Heart left ventricle (tissue), 16 donors: ENCODE data around the gene CDC26. TPM values are rescaled to one million over a fixed set of nuclear protein-coding genes. Genes with fewer than 3 reads are reported as not detected.
"Not testable (repeated sequence)": the region's sequence is repeated elsewhere in the genome, so short reads cannot be mapped to it uniquely, and the experiment has no call there.

Experiments
- ATAC-seq, 4 donors: fragments of 200-7000 bp; cut with Tn5 transposase; one replicate each; pipeline ENCODE4 v1.9.1; 2020 to 2022; ENCODE audit warnings: moderate library complexity in 4 of 4, mild to moderate bottlenecking in 3 of 4, moderate number of reproducible peaks in 1 of 4
- DNase-seq, 5 donors: peaks; one replicate each; pipeline ENCODE4 v3.0.0-alpha.2; 2020
- H3K27ac ChIP-seq, 12 donors: fragments of 200-600 bp; sonication (generic) in 4 of 12; one replicate each; pipeline versions ENCODE4 v1.5.0 to v1.8.0; 2016 to 2022; ENCODE audit warnings: mild to moderate bottlenecking in 2 of 12
- H3K27me3 ChIP-seq, 9 donors: fragments of 200-600 bp; sonication (generic) in 2 of 9; one replicate each; pipeline versions ENCODE4 v1.5.1 to v1.8.0; 2016 to 2022; ENCODE audit warnings: mild to moderate bottlenecking in 3 of 9
- H3K36me3 ChIP-seq, 9 donors: fragments of 200-600 bp; sonication (generic) in 2 of 9; one replicate each; pipeline versions ENCODE4 v1.5.0 to v1.8.0; 2018 to 2022; ENCODE audit warnings: mild to moderate bottlenecking in 2 of 9
- H3K4me1 ChIP-seq, 12 donors: fragments of 200-600 bp; sonication (generic) in 4 of 12; one replicate each; pipeline versions ENCODE4 v1.5.0 to v1.8.0; 2016 to 2022; ENCODE audit warnings: mild to moderate bottlenecking in 3 of 12
- H3K4me3 ChIP-seq, 12 donors: fragments of 200-600 bp; sonication (generic) in 4 of 12; one replicate each; pipeline versions ENCODE4 v1.5.0 to v1.8.0; 2017 to 2022; ENCODE audit warnings: mild to moderate bottlenecking in 9 of 12, moderate library complexity in 4 of 12
- H3K9me3 ChIP-seq, 12 donors: fragments of 200-600 bp; sonication (generic) in 4 of 12; one replicate each; pipeline versions ENCODE4 v1.5.0 to v1.8.0; 2016 to 2022; ENCODE audit warnings: mild to moderate bottlenecking in 1 of 12
- POLR2A ChIP-seq, 2 donors: fragments of 450-650 bp; IDR thresholded peaks; one replicate each; pipeline ENCODE4 v1.6.1; 2017; ENCODE audit warnings: antibody characterized with exemption in 2 of 2, mild to moderate bottlenecking in 2 of 2, moderate library complexity in 2 of 2
- WGBS, 4 donors: extraction: QIAGEN DNeasy Blood & Tissue Kit in 2 of 4; methylation state at CpG; one replicate each; pipeline versions ENCODE4 v1.1.5 to v1.1.7; 2013 to 2018; 5-methylcytosine and 5-hydroxymethylcytosine counted together
- intact Hi-C, 10 donors: fragments of 100-400 bp; cut with DNase I; formaldehyde crosslinking; loops; one replicate each; pipeline versions ENCODE4 v1.11.1 to v1.14.2; 2022
- polyA plus RNA-seq, 2 donors: library from polyadenylated mRNA; stranded (reverse); fragments of 200-250 nt; gene quantifications; one replicate each; pipeline ENCODE4 v1.2.3, GENCODE V29; 2013
- total RNA-seq, 9 donors: library from RNA; depleted of rRNA in 2 of 9; stranded (reverse); fragments of >200 nt in 2 of 9; fragmentation: NEBNext Ultra II Directional in 3 of 9; extraction: Animal tissue kit (Norgen Biotek cat#: 25700) in 3 of 9; gene quantifications; one replicate each; pipeline versions ENCODE4 v1.1.0 to v1.2.4, GENCODE V29; 2016 to 2023
- TF ChIP-seq, protein P1 (sequence below), 12 donors: fragments of 200-600 bp; sonication (generic) in 4 of 12; IDR thresholded peaks; one replicate each; pipeline versions ENCODE4 v1.5.0 to v1.8.0; 2018 to 2022; ENCODE audit warnings: antibody characterized with exemption in 12 of 12, mild to moderate bottlenecking in 5 of 12
- donor health status: ischemic (EF 13 %, LVEDD 7.1; RV severe dilation, severe dysfunction).
- donor health status: healthy with polysubstance abuse.
- donor health status: DM: no; HTN: yes; CAD: no.
- donor health status: DM: no; HTN: no; CAD: no.
- donor health status: ischemic (EF 25% LVEDD 6.9; RV normal size, moderate dysfunction).
- donor health status: ischemic (EF 25% LVEDD 5.7; RV mildly dilated, moderate dysfunction).
- donor health status: healthy.
- donor health status: DM: yes; HTN: yes; CAD: no.
- donor health status: ischemic (EF 35%, LVEDD 5.7; RV mildly dilated, moderate dysfunction).
- donor health status: nonischemic (EF 11% LVEDD 7.7; RV severe dilation, severe dysfunction).
- donor health status: DM: yes; HTN: yes; CAD: no.
- donor health status: PGD.
- donor health status: ischemic (EF 29% LVEDD 5.4; RV normal size, mild dysfunction).
- donor health status: nonischemic (EF 23%, LVEDD 6.1; RV moderate dilation, normal function).

The CDC26 gene
- total and polyA plus RNA-seq, 11 donors = 22.3 to 46.0 (median 35.3) TPM

- DNase-seq (no peak), ATAC-seq (no peak)
- intact Hi-C loops = no loop called here
- H3K27ac ChIP-seq = no peak overlapping the region
- TF ChIP-seq, protein P1, sequence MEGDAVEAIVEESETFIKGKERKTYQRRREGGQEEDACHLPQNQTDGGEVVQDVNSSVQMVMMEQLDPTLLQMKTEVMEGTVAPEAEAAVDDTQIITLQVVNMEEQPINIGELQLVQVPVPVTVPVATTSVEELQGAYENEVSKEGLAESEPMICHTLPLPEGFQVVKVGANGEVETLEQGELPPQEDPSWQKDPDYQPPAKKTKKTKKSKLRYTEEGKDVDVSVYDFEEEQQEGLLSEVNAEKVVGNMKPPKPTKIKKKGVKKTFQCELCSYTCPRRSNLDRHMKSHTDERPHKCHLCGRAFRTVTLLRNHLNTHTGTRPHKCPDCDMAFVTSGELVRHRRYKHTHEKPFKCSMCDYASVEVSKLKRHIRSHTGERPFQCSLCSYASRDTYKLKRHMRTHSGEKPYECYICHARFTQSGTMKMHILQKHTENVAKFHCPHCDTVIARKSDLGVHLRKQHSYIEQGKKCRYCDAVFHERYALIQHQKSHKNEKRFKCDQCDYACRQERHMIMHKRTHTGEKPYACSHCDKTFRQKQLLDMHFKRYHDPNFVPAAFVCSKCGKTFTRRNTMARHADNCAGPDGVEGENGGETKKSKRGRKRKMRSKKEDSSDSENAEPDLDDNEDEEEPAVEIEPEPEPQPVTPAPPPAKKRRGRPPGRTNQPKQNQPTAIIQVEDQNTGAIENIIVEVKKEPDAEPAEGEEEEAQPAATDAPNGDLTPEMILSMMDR (IDR thresholded peaks at IDR 0.05) = no peak
- no peak for TF ChIP-seq POLR2A (IDR thresholded peaks at IDR 0.05)
- H3K4me3 ChIP-seq = no peak overlapping the region
- H3K36me3 ChIP-seq = no peaks in the 10 kb centered on the region
- no peaks in the 10 kb centered on the region for H3K9me3 ChIP-seq
- WGBS, 4 donors = 85 to 93% (median 88%) methylated on average over 10 of the region's 10 CpGs
- H3K27me3 ChIP-seq = no peaks in the 10 kb centered on the region
- H3K4me1 ChIP-seq = peaks cover 0 to 37% (median 16%) of the 10 kb centered on the region in 12 donors
Measured at GRCh38 chr9:113238202-113238858, 37.0 kb downstream of the CDC26 start.

DNA sequence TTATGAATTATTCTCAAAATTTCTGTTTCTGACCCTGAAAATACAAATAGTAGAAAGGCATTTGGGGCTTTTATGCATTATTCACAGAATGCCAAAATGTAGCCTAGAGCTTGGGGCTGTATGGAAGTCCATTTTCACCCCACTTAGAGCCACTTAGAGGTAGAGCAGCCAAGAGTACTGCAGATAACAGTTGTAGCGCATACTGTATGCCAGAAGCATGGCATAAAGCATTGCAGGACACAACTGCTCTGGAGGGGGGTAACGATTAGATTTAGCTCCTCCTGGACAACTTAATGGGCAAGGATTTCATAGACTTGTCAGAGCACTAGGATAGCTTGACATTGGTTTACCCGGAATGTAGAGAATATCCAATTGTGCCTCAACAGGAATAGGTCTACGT, 38.3 kb downstream of the CDC26 start:
- TF ChIP-seq POLR2A (IDR thresholded peaks at IDR 0.05) = no peak
- TF ChIP-seq, protein P1 (IDR thresholded peaks at IDR 0.05) = no peak
- DNase-seq = no peak
- H3K9me3 ChIP-seq = no peaks in the 10 kb centered on the region
- ATAC-seq = peak; percentile 81 to 91 (median 89)
- peaks cover 0 to 50% (median 19%) of the 10 kb centered on the region in 12 donors for H3K4me1 ChIP-seq
- intact Hi-C loops = no loop called here
- no peaks in the 10 kb centered on the region for H3K36me3 ChIP-seq
- peak overlapping the region in 1 of 12 donors; percentile 23 for H3K27ac ChIP-seq
- WGBS, 4 donors = 43 to 64% (median 59%) methylated on average over 4 of the region's 4 CpGs
- no peak overlapping the region for H3K4me3 ChIP-seq
- no peaks in the 10 kb centered on the region for H3K27me3 ChIP-seq

GRCh38 chr9:113235701-113236255, 39.6 kb downstream of the CDC26 start:
- H3K27me3 ChIP-seq, DNase-seq, intact Hi-C loops, H3K36me3 ChIP-seq, ATAC-seq, H3K4me3 ChIP-seq, H3K27ac ChIP-seq, H3K9me3 ChIP-seq: not testable (repeated sequence)
- H3K4me1 ChIP-seq = peaks cover 0 to 54% (median 19%) of the 10 kb centered on the region in 12 donors
- 90 to 92% (median 91%) methylated on average over 10 of the region's 10 CpGs for WGBS, 4 donors

- Histone ChIP-seq H3K27ac (peak overlapping the region in 1 of 12 donors; percentile 79), H3K27me3 (no peaks in the 10 kb centered on the region), H3K9me3 (no peaks in the 10 kb centered on the region), H3K4me1 (peaks cover 0 to 34% (median 0%) of the 10 kb centered on the region in 12 donors), H3K36me3 (peaks cover 0 to 10% (median 0%) of the 10 kb centered on the region in 9 donors), H3K4me3 (no peak overlapping the region)
- TF ChIP-seq, protein P1 (IDR thresholded peaks at IDR 0.05) = no peak
- no peak for TF ChIP-seq POLR2A (IDR thresholded peaks at IDR 0.05)
- WGBS, 4 donors = 95 to 98% (median 96%) methylated on average over 2 of the region's 2 CpGs
- no peak for ATAC-seq
- no peak for DNase-seq
- intact Hi-C loops = no loop called here
Measured at GRCh38 chr9:113231701-113232100, 43.7 kb downstream of the CDC26 start.
